HG03039 (cell line): ENCODE measurements around the gene LRRFIP2.

Experiments
- ATAC-seq: cut with Tn5 transposase; IDR thresholded peaks from one replicate; pipeline ENCODE4 v1.9.1; 2021; ENCODE audit warnings: mild to moderate bottlenecking, moderate library complexity; ENCODE audit not compliant: unreplicated experiment

Gene LRRFIP2

DNA sequence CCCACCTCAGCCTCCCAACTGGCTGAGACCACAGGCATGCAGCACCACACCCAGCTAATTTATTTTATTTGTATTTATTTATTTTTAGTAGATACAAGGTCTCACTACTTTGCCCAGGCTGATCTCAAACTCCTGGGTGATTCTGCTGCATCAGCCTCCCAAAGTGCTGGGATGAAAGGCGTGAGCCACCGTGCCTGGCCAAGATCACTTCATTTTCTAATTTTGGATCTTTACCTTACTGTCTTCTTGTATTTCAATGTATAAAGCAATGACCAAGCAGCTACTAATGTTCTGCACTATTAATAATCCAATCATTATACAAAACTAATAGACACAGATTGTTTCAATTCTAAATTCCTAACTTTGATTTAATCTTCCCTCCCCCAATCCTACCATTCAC lies 56.2 kb downstream of the LRRFIP2 start:
- ATAC-seq = no peak

GRCh38 chr3:37117548-37117947 lies 56.8 kb downstream of the LRRFIP2 start:
- ATAC-seq = no peak

- no peak for ATAC-seq
These were observed 57.4 kb downstream of the LRRFIP2 start for GRCh38 chr3:37116998-37117397.

DNA sequence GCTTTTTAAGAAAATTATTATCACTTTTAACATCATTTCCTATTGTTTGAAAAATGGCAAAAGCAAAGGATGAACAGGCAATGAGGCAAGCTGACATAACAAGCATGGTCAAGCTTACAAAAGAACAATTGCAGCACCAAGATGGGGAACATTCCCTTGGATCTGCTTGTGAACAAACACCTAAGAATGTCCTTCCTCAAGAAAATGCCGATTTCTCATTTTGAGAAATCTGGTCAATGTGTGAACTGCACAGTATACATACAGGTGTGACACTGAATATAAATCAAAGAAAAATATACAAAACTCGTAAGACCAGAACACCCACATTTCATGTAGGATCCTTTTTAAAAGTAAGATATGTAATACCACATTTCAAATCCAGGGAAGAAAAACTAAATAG lies 58.9 kb downstream of the LRRFIP2 start:
- ATAC-seq = no peak

DNA sequence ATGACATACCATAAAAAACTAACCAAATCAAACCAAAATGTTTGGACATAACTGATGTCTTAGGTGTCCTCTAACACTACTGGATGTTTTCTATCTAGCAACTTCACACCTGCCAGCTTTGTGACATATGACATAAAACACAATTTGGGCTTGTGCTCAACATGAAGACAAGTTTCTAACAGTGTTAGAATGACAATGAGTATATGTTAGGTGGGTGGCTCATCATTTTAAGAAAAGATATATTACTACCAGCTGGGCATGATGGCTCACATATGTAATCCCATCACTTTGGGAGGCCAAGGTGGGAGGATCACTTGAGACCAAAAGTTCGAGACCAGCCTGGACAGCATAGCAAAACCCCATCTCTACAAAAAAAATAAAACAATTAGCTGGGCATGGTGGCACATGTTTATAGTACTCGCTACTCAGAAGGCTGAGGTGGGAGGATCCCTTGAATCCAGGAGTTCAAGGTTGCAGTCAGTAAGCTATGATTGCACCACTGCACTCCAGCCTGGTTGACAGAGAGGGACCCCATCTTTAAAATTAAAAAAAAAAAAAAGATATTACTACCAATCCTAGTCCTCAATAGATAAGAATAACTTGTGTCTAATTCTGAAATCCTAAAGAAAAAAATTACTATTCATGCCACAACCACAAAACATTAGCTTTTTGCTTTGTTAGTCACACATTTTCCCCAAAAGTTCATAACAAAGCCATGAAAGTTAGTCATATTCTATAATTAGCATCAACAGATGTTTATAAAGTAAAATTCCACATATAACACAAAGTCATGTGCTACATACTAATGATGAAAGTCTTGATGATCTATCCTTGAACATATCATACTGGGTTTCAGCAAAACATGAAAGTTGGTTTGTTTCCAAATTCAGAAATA lies 59.9 kb downstream of the LRRFIP2 start:
- ATAC-seq = no peak

- no peak for ATAC-seq
These were observed 61.4 kb downstream of the LRRFIP2 start for GRCh38 chr3:37112987-37113386.

DNA sequence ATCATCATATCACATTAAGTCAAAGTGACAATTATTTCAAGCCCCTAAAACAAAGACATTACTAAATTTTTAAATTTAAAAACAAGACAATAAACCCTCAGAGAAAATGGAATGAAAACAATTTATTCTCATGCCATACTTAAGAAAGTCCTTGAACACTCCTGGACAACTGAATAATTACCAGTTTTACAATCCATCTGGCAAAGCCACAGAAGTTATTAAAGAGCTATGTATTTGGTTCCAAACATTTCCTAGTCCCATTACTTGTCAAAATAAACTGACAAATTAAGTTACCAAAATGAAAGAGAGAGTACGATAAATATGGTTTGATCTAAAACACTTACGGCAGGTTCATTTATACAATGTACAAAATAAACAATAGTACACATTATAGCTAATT lies 63.2 kb downstream of the LRRFIP2 start:
- ATAC-seq = no peak

GRCh38 chr3:37107846-37108245 lies 66.5 kb downstream of the LRRFIP2 start:
- no peak for ATAC-seq

DNA sequence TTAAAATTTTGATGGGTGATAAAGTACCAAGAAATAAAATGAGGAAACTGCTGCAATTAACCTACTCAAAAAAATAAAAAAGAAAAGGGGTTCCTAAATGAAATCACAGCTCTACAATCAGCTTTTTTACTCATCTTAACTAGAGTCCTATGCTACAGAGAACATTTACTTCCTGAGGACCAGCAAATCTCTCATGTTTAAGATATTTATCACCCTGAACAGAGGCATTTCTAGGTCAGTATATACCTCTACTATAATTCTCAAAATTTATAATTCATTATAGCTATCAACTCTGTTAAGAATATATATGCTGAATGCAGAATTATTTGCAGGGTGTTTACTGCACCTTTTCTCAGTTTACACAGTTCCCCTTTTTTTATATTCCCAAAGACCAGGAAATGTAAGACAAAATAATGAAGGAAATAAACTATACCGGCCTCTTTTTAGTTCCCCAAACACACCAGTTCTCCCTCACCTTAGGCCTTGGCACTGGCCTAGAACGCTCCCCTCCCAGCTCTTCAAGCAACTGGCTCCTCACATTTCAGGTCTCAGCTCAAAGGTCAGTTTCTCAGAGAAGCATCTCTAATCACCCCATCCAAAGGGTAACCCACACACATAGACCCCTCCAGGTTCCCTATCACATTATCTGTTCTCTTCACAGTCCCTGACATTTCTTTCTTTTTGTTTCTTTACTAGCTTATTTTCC lies 71.1 kb downstream of the LRRFIP2 start:
- no peak for ATAC-seq

- no peak for ATAC-seq
These were observed 74.0 kb downstream of the LRRFIP2 start for GRCh38 chr3:37100411-37100810.

- ATAC-seq = no peak
These were observed 74.9 kb downstream of the LRRFIP2 start for GRCh38 chr3:37099469-37099868.

- ATAC-seq = no peak
These were observed 75.5 kb downstream of the LRRFIP2 start for GRCh38 chr3:37098884-37099283.

- no peak for ATAC-seq
These were observed 76.6 kb downstream of the LRRFIP2 start for GRCh38 chr3:37097776-37098175.

DNA sequence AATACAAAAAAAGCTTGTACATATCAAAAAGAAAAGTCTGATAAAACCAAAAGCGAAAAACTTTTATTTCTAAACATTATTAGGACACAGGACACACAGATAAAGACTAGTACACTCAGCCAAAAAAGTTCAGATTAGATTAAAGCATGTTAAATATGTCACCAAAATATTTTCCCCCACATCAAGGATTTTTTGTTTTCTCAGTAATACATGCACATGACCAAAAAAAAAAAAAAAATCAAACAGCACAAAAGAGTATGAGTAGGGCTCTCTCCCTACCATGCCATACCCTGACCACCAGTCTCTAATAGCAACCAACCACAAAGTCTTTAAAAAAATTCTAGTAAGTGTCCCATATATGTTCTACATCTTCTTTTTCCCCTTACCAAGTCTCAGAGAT lies 77.4 kb downstream of the LRRFIP2 start:
- ATAC-seq = no peak

- no peak for ATAC-seq
These were observed 78.1 kb downstream of the LRRFIP2 start for GRCh38 chr3:37096288-37096687.

DNA sequence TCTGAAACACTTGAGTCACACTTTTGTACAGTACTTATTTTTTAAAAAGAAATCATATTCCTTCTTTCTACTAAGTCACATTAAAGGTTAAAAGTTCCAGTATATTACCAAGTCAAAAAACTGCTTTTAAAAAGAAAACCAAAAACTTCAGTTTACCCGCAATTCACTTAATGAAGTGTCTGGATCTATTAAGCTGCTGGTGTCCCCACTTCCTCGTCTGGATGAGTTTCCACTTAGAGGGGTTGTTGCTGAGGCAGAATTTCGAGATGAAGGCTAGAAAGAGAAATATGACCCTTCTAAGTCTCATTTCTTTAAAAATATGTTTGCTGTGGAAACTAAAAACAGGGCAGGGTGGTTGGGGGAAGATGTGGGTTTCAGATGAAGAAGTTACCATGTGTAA lies 79.7 kb downstream of the LRRFIP2 start:
- ATAC-seq = no peak

- ATAC-seq = no peak
These were observed 80.9 kb downstream of the LRRFIP2 start for GRCh38 chr3:37093481-37093880.

DNA sequence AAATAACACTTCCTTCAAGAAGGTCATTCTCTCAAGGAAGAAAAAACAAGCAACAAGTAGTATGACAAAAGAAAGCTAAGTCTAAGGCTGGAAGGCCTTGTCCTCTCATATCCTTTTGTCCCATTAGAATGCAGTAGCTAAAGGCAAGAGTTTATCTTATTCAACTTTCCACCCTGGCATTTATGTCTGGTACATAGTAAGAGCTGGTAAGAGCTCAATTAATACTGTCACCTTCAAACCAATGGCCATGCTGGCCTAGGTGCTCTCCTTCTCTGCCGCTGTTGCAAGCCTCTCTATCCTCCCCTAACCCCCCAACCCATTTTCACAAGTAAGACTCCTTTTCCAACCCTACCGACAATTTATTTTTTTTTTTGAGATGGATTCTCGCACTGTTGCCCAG lies 81.9 kb downstream of the LRRFIP2 start:
- ATAC-seq = no peak

- ATAC-seq = no peak
These were observed 86.5 kb downstream of the LRRFIP2 start for GRCh38 chr3:37087870-37088269.

DNA sequence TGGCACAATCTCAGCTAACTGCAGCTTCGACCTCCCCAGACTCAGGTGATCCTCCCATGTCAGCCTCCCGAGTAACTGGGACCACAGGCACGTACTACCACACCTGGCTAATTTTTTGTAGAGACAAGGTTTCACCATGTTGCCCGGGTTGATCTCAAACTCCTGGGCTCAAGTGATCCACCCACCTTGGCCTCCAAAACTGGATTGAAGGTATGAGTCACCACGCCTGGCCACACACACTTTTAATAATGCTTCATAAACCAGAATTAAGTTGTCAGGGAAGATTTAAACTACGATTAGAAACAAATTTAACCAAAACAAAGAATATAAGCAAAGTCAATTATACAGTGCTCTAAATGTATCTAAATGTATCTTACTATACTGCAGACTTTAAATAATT lies 87.5 kb downstream of the LRRFIP2 start:
- no peak for ATAC-seq

GRCh38 chr3:37082317-37082716 lies 92.1 kb downstream of the LRRFIP2 start:
- no peak for ATAC-seq

DNA sequence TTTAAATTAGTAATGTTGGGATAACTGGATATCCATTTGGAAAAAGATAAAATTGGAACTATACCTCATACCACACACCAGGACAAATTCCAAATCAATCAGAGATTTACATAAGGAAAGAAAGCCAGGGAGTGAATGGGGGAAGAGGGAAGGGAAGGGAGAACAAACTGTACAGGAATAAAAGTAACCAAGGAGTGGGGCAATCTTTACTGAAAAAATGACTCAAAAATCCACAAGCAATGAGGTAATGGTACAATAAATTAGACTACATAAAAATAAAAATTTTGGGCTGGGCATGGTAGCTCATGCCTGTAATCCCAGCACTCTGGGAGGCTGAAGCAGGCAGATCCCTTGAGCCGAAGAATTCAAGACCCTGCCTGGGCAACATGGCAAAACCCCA lies 98.4 kb downstream of the LRRFIP2 start:
- no peak for ATAC-seq
